Measurements from ENCODE around the gene PKDCC.
"Not testable (repeated sequence)": the region's sequence is repeated elsewhere in the genome, so short reads cannot be mapped to it uniquely, and the experiment has no call there.

Gene PKDCC

DNA sequence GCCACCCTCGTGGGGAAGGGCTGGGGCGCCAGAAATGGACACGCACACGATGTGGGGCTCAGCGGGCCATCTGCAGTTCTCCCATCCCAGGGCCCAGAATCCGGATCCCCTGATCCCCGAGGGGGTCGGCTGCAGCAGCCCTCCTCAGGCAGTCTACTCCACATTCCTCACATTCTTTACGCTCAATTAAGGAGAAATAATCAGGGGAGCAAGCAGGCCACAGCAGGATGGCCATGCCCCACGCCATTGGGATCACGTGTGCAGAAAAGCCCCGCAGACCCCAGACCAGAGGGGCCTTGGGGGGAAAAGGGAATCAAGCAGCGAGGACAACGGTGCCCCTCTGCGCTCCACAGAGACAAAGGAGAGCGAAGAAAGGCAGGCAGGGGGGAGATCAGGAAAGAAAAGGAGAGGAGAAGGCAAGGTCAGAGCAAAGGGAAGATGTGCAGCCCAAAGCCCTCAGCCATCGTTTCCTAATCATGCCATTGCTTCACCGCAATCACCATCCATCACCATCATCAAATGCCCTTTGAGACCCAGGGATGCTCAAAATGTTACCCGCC is 17.5 kb upstream of the PKDCC start:
- DNase-seq (ENCODE audit: low spot score), result no peak

GRCh38 chr2:42030829-42031228 is 17.0 kb upstream of the PKDCC start:
- no peak for DNase-seq (ENCODE audit: low spot score)

DNA sequence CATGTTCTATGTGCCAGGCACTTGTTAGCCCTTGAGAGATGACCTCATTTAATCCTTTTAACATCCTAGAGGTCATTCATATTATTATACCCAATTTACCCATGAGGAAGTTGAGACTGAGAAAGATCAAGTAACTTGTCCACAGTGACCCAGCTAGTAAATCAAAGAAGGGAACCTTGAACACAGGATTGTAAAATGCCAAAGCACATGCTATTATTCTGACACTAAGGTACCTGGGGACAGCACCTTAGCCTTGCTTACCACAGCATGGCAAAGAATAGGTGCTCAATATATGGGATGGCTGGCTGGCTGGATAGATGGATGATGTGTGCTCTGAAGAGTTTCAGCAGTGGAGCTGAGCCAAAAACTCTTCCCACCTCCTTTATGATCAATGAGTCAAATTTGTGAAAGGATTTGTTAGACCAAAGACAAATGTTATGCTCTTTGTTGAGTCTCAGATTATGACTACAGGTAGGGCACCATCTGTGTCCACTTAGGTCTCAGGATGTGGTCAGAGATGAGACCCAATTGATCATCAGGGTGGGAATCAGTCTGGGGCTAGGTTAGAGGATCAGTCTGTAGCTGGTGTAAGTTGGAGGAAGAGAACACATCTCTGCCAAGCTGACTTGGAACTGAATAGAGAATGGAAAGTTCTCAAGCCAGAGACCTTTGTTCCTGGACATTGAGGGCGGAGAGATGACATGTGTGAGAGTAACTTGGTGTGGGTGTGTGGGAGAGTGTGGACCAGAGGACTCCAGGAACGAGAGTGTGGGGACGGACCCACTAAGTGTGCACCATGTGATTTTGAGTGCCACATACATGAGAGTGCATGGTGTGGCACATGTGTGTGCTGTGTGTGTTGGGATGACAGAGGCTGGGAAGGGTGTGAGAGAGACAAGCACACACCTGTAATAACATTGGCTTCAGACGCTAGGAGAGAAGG is 16.3 kb upstream of the PKDCC start:
- DNase-seq (ENCODE audit: low spot score), result no peak

- no peak for DNase-seq (ENCODE audit: low spot score)
These were observed 15.6 kb upstream of the PKDCC start for GRCh38 chr2:42032224-42032620.

- DNase-seq (ENCODE audit: low spot score), result no peak
These were observed 15.1 kb upstream of the PKDCC start for GRCh38 chr2:42032745-42033144.

DNA sequence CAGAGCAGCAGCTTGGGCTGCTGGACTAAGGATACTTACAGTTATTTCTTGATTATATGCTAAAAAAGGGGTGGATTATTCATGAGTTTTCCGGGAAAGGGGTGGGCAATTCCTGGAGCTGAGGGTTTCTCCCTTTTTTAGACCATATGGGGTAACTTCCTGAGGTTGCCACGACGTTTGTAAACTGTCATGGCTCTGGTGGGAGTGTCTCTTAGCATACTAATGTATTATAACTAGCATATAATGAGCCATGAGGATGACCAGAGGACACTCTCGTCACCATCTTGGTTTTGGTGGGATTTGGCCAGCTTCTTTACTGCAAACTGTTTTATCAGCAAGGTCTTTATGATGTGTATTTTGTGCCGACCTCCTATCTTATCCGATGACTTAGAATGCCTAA is 13.7 kb upstream of the PKDCC start:
- not testable (repeated sequence) for DNase-seq (ENCODE audit: low spot score)

GRCh38 chr2:42035241-42035640 is 12.6 kb upstream of the PKDCC start:
- DNase-seq (ENCODE audit: low spot score), result no peak

GRCh38 chr2:42036413-42036812 is 11.4 kb upstream of the PKDCC start:
- no peak for DNase-seq (ENCODE audit: low spot score)

- DNase-seq (ENCODE audit: low spot score), result no peak
These were observed 10.9 kb upstream of the PKDCC start for GRCh38 chr2:42036940-42037339.

DNA sequence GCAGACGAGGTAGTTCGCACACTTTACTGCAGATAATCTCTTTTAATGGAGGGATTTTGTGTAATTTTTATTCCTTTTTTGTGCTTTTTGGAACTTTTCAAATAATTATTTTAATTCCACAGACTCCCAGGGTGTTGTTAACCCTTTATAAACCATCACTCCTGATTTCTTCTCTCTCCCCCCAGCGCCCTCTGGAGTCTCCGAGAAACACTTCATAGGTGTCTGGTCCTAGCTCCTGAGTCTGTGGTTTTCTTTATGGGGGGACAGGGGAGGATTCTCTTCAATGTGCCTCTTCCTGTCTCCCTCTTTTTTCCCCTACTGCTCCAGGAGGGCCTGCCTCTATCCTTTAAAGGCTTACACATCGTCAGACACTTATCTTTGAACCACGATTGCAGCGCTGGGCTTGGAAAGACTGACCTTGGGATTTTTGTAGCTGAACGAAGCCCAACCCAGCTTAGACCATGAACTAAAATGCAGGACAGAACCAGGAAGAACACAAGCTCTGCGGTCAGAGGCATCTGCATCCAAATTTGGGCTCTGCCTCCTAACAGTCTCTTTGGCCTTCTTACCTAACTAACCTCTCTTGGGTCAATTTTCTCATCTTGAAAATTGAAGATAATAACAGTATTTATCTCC is 7.1 kb upstream of the PKDCC start:
- DNase-seq (ENCODE audit: low spot score), result no peak

- DNase-seq (ENCODE audit: low spot score), result no peak
These were observed 6.3 kb upstream of the PKDCC start for GRCh38 chr2:42041377-42042127.

- DNase-seq (ENCODE audit: low spot score), result no peak
These were observed 5.0 kb upstream of the PKDCC start for GRCh38 chr2:42042631-42043355.

GRCh38 chr2:42043789-42044394 is 3.9 kb upstream of the PKDCC start:
- no peak for DNase-seq (ENCODE audit: low spot score)

- no peak for DNase-seq (ENCODE audit: low spot score)
These were observed 2.9 kb upstream of the PKDCC start for GRCh38 chr2:42044939-42045338.

DNA sequence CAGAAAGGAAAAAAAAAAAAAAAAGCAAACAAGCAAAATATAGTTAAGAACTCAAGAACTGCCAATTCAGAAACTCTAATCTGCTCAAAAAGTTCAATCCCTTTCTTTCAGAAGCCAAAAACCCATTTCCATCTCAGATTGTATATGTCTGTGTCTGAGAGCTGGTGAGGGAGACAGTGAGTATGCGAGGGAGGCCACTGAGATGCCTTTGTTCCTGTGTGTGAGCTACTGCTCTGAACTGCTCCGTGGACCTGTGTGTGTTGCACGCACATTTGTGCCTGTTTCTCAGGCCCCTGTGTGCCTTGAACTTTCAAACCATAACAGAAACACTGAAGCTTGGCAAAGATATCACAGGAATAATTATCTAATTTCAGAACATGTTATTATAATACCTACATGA is 2.5 kb upstream of the PKDCC start:
- DNase-seq (ENCODE audit: low spot score), result no peak

DNA sequence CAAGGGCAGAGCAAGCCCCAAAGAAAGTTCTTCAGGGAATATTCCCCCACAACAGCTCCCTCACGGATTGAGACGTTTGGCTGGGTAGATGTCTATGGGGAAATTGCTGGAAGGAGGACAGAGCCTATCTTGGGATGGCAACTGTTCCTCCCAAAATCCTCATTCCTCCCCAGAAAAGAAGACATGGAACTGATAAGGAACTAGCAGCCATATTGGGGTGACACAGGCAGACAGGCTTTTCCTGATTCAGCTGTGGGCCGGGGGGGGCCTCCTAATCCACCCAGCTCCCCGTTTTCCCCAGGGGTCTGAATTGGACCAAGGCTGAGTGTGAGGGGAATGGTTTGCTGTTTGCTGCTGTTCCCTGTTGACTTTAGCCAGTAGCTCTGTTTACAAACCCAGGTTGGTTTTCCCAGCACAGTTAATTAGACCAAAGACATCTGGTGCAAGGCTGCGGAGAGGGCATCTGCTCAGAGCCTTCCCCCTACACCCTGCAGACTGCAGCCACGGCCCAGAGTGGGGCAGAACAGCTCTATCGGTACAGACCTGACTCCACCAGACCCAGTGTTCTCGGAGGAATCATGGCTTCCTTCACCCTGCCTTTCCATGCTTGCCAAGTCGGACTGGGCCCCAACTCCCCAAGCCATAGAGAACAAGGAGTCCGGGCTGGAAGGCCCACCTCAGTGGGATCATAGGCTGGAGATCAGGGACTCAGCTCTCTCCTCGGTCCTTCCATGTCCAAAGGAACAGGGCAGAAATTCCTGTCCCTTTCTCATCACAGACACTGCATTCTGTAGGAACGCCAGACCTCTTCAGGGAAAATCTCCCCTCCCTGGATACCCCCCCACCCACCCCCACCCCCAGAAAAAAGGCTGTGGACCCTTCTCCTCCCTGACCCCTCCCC is 1.7 kb upstream of the PKDCC start:
- DNase-seq (ENCODE audit: low spot score), result no peak

GRCh38 chr2:42046819-42047487 is 868 bp upstream of the PKDCC start:
- no peak for DNase-seq (ENCODE audit: low spot score)

- no peak for DNase-seq (ENCODE audit: low spot score)
These were observed 739 bp downstream of the PKDCC start for GRCh38 chr2:42048299-42049220.

All from NAMALWA (cell line).